ENCODE data around the gene ANP32E. TPM values are rescaled to one million over a fixed set of nuclear protein-coding genes. Genes with fewer than 3 reads are reported as not detected.

The ANP32E gene
- total and polyA plus RNA-seq, 2 of the 4 experiments (the other 2 are of a cell fraction), result 5.9 to 18.4 TPM

Small RNA genes within 50 kb of the gene (microRNA-seq; reads per million reads assigned to microRNA genes)
- gene RN7SL480P (ENCODE audit: insufficient read depth, insufficient read length), result not detected
- gene RNU2-17P (ENCODE audit: insufficient read depth, insufficient read length), result not detected

Small RNA genes within 50 kb of the gene (small RNA-seq; reads per million reads assigned to genes)
- gene RN7SL480P (0 reads per million in 5 experiments), gene RNU2-17P (0.81 to 1,972 (median 20.2) reads per million in 5 experiments)

Other genes starting within 250 kb of the ANP32E start
- 18.1 and 18.6 TPM in 2 replicates for gene OTUD7B, start 225.4 kb downstream of the ANP32E start, total RNA-seq (2012; rRNA removed)
- 6.9 and 7.5 TPM in 2 replicates for gene OTUD7B, start 225.4 kb downstream of the ANP32E start, polyA plus RNA-seq (2012; rRNA removed)
- gene VPS45, start 168.3 kb downstream of the ANP32E start, total RNA-seq (2012; rRNA removed), result 32.4 and 41.1 TPM in 2 replicates
- 28.1 and 33.3 TPM in 2 replicates for gene VPS45, start 168.3 kb downstream of the ANP32E start, polyA plus RNA-seq (2012; rRNA removed)
- 51.4 and 53.3 TPM in 2 replicates for gene PLEKHO1, start 86.2 kb downstream of the ANP32E start, total RNA-seq (2012; rRNA removed)
- 50.4 and 56.0 TPM in 2 replicates for gene PLEKHO1, start 86.2 kb downstream of the ANP32E start, polyA plus RNA-seq (2012; rRNA removed)
- gene CA14, start 21.7 kb upstream of the ANP32E start, total RNA-seq (2012; rRNA removed), result not detected in 2 replicates
- gene CA14, start 21.7 kb upstream of the ANP32E start, polyA plus RNA-seq (2012; rRNA removed), result not detected in 2 replicates
- gene APH1A, start 32.9 kb upstream of the ANP32E start, total RNA-seq (2012; rRNA removed), result 61.9 and 62.0 TPM in 2 replicates
- 92.1 and 94.2 TPM in 2 replicates for gene APH1A, start 32.9 kb upstream of the ANP32E start, polyA plus RNA-seq (2012; rRNA removed)
- 30.3 and 33.5 TPM in 2 replicates for gene C1orf54, start 36.7 kb upstream of the ANP32E start, total RNA-seq (2012; rRNA removed)
- gene C1orf54, start 36.7 kb upstream of the ANP32E start, polyA plus RNA-seq (2012; rRNA removed), result 39.6 and 44.2 TPM in 2 replicates
- gene CIART, start 46.4 kb upstream of the ANP32E start, total RNA-seq (2012; rRNA removed), result 13.9 and 18.1 TPM in 2 replicates
- 15.5 and 16.5 TPM in 2 replicates for gene CIART, start 46.4 kb upstream of the ANP32E start, polyA plus RNA-seq (2012; rRNA removed)
- 45.5 and 52.3 TPM in 2 replicates for gene MRPS21, start 57.7 kb upstream of the ANP32E start, total RNA-seq (2012; rRNA removed)
- 74.6 and 76.6 TPM in 2 replicates for gene MRPS21, start 57.7 kb upstream of the ANP32E start, polyA plus RNA-seq (2012; rRNA removed)
- 52.9 and 63.3 TPM in 2 replicates for gene PRPF3, start 85.4 kb upstream of the ANP32E start, total RNA-seq (2012; rRNA removed)
- gene PRPF3, start 85.4 kb upstream of the ANP32E start, polyA plus RNA-seq (2012; rRNA removed), result 33.3 and 40.8 TPM in 2 replicates
- 3.9 and 5.3 TPM in 2 replicates for gene RPRD2, start 128.0 kb upstream of the ANP32E start, total RNA-seq (2012; rRNA removed)
- 11.6 and 13.9 TPM in 2 replicates for gene RPRD2, start 128.0 kb upstream of the ANP32E start, polyA plus RNA-seq (2012; rRNA removed)

Data from IMR-90 (cell line).